Panc1 (cell line): Measurements from ENCODE around the gene EEF1AKMT1. TPM values are rescaled to one million over a fixed set of nuclear protein-coding genes. Genes with fewer than 3 reads are reported as not detected.

ENCODE experiments used
- ATAC-seq: fragments of 200-7000 bp; cut with Tn5 transposase; 2 replicates; pipeline ENCODE4 v1.9.1; 2020; ENCODE audit warnings: mild to moderate bottlenecking, moderate library complexity
- BruUV-seq: library from RNA; stranded (reverse); fragments of 400-500 nt; replicated peaks from 2 replicates; lab custom pipeline; 2021; lab: Mats Ljungman, UMichigan
- CTCF ChIA-PET: fragments of 300-600 bp; sonication (Branson Sonifier 250); formaldehyde crosslinking; loops from one replicate; lab custom pipeline; 2022; ENCODE audit warnings: antibody characterized with exemption; lab: Charles Lee
- POLR2A ChIA-PET: fragments of 300-600 bp; sonication (Branson Sonifier 250); formaldehyde crosslinking; loops from one replicate; lab custom pipeline; 2022; ENCODE audit warnings: antibody characterized with exemption; lab: Charles Lee
- DNase-seq: peaks from one replicate; pipeline ENCODE4 v3.0.0-alpha.2; 2010; ENCODE audit warnings: low read depth, low spot score
- H3K27ac ChIP-seq: 2 replicates; pipeline ENCODE4 v1.5.1; 2011; ENCODE audit warnings: mild to moderate bottlenecking, low read length, inconsistent platforms
- H3K27me3 ChIP-seq: fragments of 200-500 bp; sonication (Bioruptor generic); 2 replicates; pipeline ENCODE4 v1.6.0; 2014; ENCODE audit warnings: low read length, inconsistent platforms; ENCODE audit not compliant: control insufficient read depth, insufficient read depth
- H3K36me3 ChIP-seq: fragments of 200-500 bp; sonication (Bioruptor generic); 2 replicates; pipeline ENCODE4 v1.5.1; 2014; ENCODE audit warnings: inconsistent platforms, mild to moderate bottlenecking, low read length, moderate library complexity; ENCODE audit not compliant: control insufficient read depth, insufficient read depth
- H3K4me1 ChIP-seq: 2 replicates; pipeline ENCODE4 v1.5.1; 2011; ENCODE audit warnings: inconsistent platforms, mild to moderate bottlenecking, low read length, moderate library complexity; ENCODE audit not compliant: control insufficient read depth, insufficient read depth
- H3K4me3 ChIP-seq, 2 experiments: 2 replicates each; pipeline ENCODE4 v1.5.1; 2011 to 2012; ENCODE audit warnings: low read depth in 2 of 2, low read length in 2 of 2, mild to moderate bottlenecking in 2 of 2, inconsistent platforms in 1 of 2, moderate library complexity in 1 of 2
- H3K9me3 ChIP-seq: fragments of 200-500 bp; sonication (Bioruptor generic); 2 replicates; pipeline ENCODE4 v1.5.1; 2014; ENCODE audit warnings: low read depth, mild to moderate bottlenecking, inconsistent platforms, low read length, moderate library complexity; ENCODE audit not compliant: control insufficient read depth, insufficient read depth
- POLR2AphosphoS5 ChIP-seq: IDR thresholded peaks from 2 replicates; pipeline ENCODE4 v1.6.1; 2012; ENCODE audit warnings: mild to moderate bottlenecking, low read depth, low read length, moderate library complexity
- REST ChIP-seq, 2 experiments: IDR thresholded peaks; 2 replicates each; pipeline ENCODE4 v1.6.1; 2011 to 2012; ENCODE audit warnings: low read depth in 2 of 2, control low read depth in 1 of 2, low read length in 1 of 2, mild to moderate bottlenecking in 1 of 2, moderate library complexity in 1 of 2; ENCODE audit not compliant: insufficient read depth in 1 of 2
- SIN3A ChIP-seq: IDR thresholded peaks from 2 replicates; pipeline ENCODE4 v1.6.1; 2012; ENCODE audit warnings: low read depth, mild to moderate bottlenecking, low read length, moderate library complexity, borderline replicate concordance; ENCODE audit not compliant: insufficient read depth
- TCF7L2 ChIP-seq: IDR thresholded peaks from 2 replicates; pipeline ENCODE4 v1.6.1; 2011; ENCODE audit warnings: mild to moderate bottlenecking, low read depth, low read length, inconsistent platforms
- in situ Hi-C: cut with HindIII; loops from 2 replicates; pipeline ENCODE4 v1.10.0; 2016; ENCODE audit warnings: low sequenced_read_pairs, low pct_unique_long_range_greater_than_20kb
- intact Hi-C: fragments of 100-400 bp; cut with micrococcal nuclease; formaldehyde crosslinking; loops from one replicate; pipeline ENCODE4 v1.10.0; 2022; ENCODE audit not compliant: unreplicated experiment
- total RNA-seq: library from RNA; stranded (reverse); gene quantifications from one replicate; pipeline ENCODE4 v1.2.1, GENCODE V29; 2021; ENCODE audit not compliant: unreplicated experiment
- TF ChIP-seq, protein P1 (sequence below): fragments of 450-650 bp; IDR thresholded peaks from 2 replicates; pipeline ENCODE4 v1.5.1; 2017; ENCODE audit warnings: mild to moderate bottlenecking

Gene EEF1AKMT1
- total RNA-seq, 1 experiment from 2014 or later = 5.4 TPM

DNA sequence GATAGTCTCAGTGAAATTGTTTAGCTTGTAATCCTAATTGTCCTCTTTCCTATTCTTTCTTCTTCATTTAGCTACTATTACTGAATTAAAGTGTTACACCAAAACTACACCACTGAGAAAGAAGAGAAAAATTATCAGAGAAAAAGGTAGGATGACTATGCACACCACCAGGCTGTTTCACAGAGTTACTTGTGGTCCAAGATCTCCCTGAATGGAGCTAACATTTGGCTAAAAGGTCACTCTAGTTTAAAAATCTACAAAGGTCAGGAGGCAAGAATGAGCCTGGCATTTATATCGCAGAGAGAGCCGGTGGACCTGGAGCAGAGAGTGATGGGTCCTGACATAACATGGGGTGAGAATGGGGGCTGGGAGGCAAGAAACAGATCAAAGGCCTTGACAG lies 37.0 kb upstream of the EEF1AKMT1 start:
- TF ChIP-seq REST (IDR thresholded peaks at IDR 0.05; ENCODE audit: insufficient read depth in 1 of 2, low read depth in 2 of 2, low read length in 1 of 2) (no peak), SIN3A (no peak), POLR2AphosphoS5 (no peak), TCF7L2 (no peak)
- TF ChIP-seq, protein P1, sequence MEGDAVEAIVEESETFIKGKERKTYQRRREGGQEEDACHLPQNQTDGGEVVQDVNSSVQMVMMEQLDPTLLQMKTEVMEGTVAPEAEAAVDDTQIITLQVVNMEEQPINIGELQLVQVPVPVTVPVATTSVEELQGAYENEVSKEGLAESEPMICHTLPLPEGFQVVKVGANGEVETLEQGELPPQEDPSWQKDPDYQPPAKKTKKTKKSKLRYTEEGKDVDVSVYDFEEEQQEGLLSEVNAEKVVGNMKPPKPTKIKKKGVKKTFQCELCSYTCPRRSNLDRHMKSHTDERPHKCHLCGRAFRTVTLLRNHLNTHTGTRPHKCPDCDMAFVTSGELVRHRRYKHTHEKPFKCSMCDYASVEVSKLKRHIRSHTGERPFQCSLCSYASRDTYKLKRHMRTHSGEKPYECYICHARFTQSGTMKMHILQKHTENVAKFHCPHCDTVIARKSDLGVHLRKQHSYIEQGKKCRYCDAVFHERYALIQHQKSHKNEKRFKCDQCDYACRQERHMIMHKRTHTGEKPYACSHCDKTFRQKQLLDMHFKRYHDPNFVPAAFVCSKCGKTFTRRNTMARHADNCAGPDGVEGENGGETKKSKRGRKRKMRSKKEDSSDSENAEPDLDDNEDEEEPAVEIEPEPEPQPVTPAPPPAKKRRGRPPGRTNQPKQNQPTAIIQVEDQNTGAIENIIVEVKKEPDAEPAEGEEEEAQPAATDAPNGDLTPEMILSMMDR = no peak
- intact Hi-C loops = no loop called here
- H3K36me3 ChIP-seq = peaks cover 12% of the 10 kb centered on the region
- H3K27me3 ChIP-seq = no peaks in the 10 kb centered on the region
- no peaks in the 10 kb centered on the region for H3K9me3 ChIP-seq
- no peak overlapping the region for H3K27ac ChIP-seq
- POLR2A ChIA-PET = no interaction called here
- no peak for DNase-seq
- peaks cover 14% of the 10 kb centered on the region for H3K4me1 ChIP-seq
- ATAC-seq = no peak
- CTCF ChIA-PET = no interaction called here
- in situ Hi-C loops = no loop called here
- H3K4me3 ChIP-seq = no peak overlapping the region
- no TSS peak for BruUV-seq

DNA sequence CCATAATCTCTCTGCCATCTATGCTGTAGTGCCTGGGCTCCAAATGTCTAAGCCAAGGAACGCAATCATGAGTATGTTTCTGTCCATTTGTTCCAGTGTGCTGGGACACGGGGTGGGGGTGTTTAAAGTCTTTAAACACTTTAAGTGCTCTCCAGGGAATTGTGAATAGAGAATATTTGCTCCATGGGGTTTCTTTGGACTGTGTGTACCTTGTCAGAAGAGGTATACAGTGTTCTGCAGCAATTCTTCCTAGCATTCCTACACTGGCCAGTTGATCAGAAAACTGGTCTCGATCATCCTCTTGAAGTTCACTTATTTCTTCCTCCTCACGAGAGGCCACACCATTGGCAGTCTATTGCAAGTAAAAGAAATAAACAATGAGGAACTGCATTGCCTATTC lies 35.1 kb upstream of the EEF1AKMT1 start:
- no peaks in the 10 kb centered on the region for H3K27me3 ChIP-seq
- TF ChIP-seq TCF7L2 (no peak), REST (IDR thresholded peaks at IDR 0.05; ENCODE audit: insufficient read depth in 1 of 2, low read depth in 2 of 2, low read length in 1 of 2) (no peak), SIN3A (no peak), POLR2AphosphoS5 (no peak)
- TF ChIP-seq, protein P1 = no peak
- intact Hi-C loops = no loop called here
- DNase-seq (no peak), ATAC-seq (no peak)
- H3K36me3 ChIP-seq = peaks cover 12% of the 10 kb centered on the region
- in situ Hi-C loops = no loop called here
- no TSS peak for BruUV-seq
- no peaks in the 10 kb centered on the region for H3K9me3 ChIP-seq
- ChIA-PET CTCF (no interaction called here), POLR2A (no interaction called here)
- H3K4me3 ChIP-seq = no peak overlapping the region
- no peaks in the 10 kb centered on the region for H3K4me1 ChIP-seq
- no peak overlapping the region for H3K27ac ChIP-seq
